Astrocyte (in vitro differentiated cells and primary cell): ENCODE data around the gene PIGQ. TPM values are rescaled to one million over a fixed set of nuclear protein-coding genes. Genes with fewer than 3 reads are reported as not detected.

Experiments
- DNase-seq: peaks from one replicate; pipeline ENCODE4 v3.0.0-alpha.2; 2010; ENCODE audit warnings: low read depth
- FAIRE-seq: peaks from 2 replicates; lab custom pipeline; 2011; peaks lifted over from hg19 to GRCh38; lab: Jason Lieb, UNC
- H2AFZ ChIP-seq: 2 replicates; pipeline ENCODE4 v1.6.0; 2012; ENCODE audit warnings: low read depth, low read length, inconsistent platforms
- H3K27ac ChIP-seq: 2 replicates; pipeline ENCODE4 v1.5.1; 2011; ENCODE audit warnings: low read depth, low read length, inconsistent platforms
- H3K27me3 ChIP-seq: 2 replicates; pipeline ENCODE4 v1.6.0; 2011; ENCODE audit warnings: low read length, inconsistent platforms; ENCODE audit not compliant: insufficient read depth
- H3K36me3 ChIP-seq: 2 replicates; pipeline ENCODE4 v1.5.1; 2011; ENCODE audit warnings: low read length, inconsistent platforms; ENCODE audit not compliant: insufficient read depth
- H3K4me1 ChIP-seq: 2 replicates; pipeline ENCODE4 v1.5.1; 2011; ENCODE audit warnings: low read length, inconsistent platforms; ENCODE audit not compliant: insufficient read depth
- H3K4me2 ChIP-seq: 2 replicates; pipeline ENCODE4 v1.6.0; 2012; ENCODE audit warnings: low read length, inconsistent platforms
- H3K4me3 ChIP-seq: 2 replicates; pipeline ENCODE4 v1.5.1; 2011; ENCODE audit warnings: low read depth, mild to moderate bottlenecking, low read length, inconsistent platforms; ENCODE audit not compliant: insufficient read depth
- H3K79me2 ChIP-seq: 2 replicates; pipeline ENCODE4 v1.6.0; 2012; ENCODE audit warnings: mild to moderate bottlenecking, low read length, inconsistent platforms; ENCODE audit not compliant: insufficient read depth
- H3K9ac ChIP-seq: 2 replicates; pipeline ENCODE4 v1.6.0; 2012; ENCODE audit warnings: mild to moderate bottlenecking, low read length, inconsistent platforms
- H3K9me3 ChIP-seq: 2 replicates; pipeline ENCODE4 v1.5.1; 2012; ENCODE audit warnings: low read depth, mild to moderate bottlenecking, low read length, inconsistent platforms; ENCODE audit not compliant: insufficient read depth
- H4K20me1 ChIP-seq: 2 replicates; pipeline ENCODE4 v1.6.0; 2012; ENCODE audit warnings: low read length, inconsistent platforms; ENCODE audit not compliant: insufficient read depth
- H3K27ac Mint-ChIP-seq: one replicate; pipeline ENCODE4 v1.8.0; 2021; ENCODE audit warnings: mild to moderate bottlenecking, mixed read lengths; ENCODE audit not compliant: unreplicated experiment
- H3K27me3 Mint-ChIP-seq: one replicate; pipeline ENCODE4 v1.8.0; 2021; ENCODE audit warnings: low read depth, mixed read lengths; ENCODE audit not compliant: unreplicated experiment
- H3K36me3 Mint-ChIP-seq: one replicate; pipeline ENCODE4 v1.8.0; 2021; ENCODE audit warnings: low read depth, mixed read lengths; ENCODE audit not compliant: unreplicated experiment
- H3K4me1 Mint-ChIP-seq: one replicate; pipeline ENCODE4 v1.8.0; 2021; ENCODE audit warnings: low read depth, mixed read lengths; ENCODE audit not compliant: unreplicated experiment
- H3K4me3 Mint-ChIP-seq: one replicate; pipeline ENCODE4 v1.8.0; 2021; ENCODE audit warnings: mild to moderate bottlenecking, moderate library complexity, mixed read lengths; ENCODE audit not compliant: unreplicated experiment
- H3K9me3 Mint-ChIP-seq: one replicate; pipeline ENCODE4 v1.8.0; 2021; ENCODE audit warnings: mild to moderate bottlenecking, mixed read lengths; ENCODE audit not compliant: unreplicated experiment
- EZH2 ChIP-seq: IDR thresholded peaks from 2 replicates; pipeline ENCODE4 v1.6.1; 2012; ENCODE audit warnings: mild to moderate bottlenecking, low read length, inconsistent platforms; ENCODE audit not compliant: insufficient read depth
- total RNA-seq: library from RNA; stranded (reverse); gene quantifications from 2 replicates; pipeline ENCODE4 v1.2.1, GENCODE V29; 2021
- TF ChIP-seq, protein P1 (sequence below): IDR thresholded peaks from 2 replicates; pipeline ENCODE4 v1.5.1; 2011; ENCODE audit warnings: low read depth, mild to moderate bottlenecking, inconsistent platforms, low read length, moderate library complexity; ENCODE audit not compliant: insufficient read depth

Gene PIGQ
- total RNA-seq, 1 donor from 2014 or later, result 22.4 TPM

DNA sequence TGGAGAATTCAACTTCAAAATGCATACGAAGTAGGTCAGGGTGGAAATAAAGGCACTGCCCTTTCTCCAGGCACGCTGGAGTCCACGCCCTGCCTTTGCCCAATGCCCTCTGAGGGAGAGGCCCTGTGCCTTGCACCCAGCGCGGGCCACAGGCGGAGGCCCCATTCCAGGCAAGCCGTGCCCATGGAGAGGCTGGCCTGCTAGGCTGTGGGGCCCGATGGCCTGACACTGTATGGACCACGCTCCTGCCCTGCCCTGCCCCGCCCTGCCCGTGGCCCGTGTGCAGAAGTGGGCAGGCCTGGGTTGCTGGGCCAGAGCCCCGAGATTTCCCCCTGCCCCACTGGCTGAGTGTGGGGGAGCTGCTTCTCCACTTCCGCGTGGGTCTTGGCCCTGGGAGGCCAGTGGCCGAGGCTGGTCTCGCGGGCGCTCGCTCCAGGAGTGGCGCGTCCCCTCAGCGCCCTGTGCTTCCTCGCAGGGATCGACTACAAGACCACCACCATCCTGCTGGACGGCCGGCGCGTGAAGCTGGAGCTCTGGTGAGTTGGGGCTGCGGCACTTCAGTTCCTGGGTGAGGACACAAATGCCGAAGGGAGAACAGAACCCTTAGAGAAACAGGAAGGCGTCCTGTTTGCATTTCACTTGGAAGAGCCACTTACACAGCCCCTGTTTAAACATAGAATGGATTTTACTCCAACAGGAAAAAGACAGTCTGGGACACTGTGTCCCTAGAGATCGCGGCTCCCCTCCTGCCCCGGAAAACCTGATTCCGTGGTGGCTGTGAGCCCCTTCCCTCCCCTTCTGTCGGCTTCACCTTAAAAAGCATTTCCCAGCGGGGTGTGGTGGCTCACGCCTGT is 47.2 kb downstream of the PIGQ start:
- no peak overlapping the region for H3K9ac ChIP-seq
- no peaks in the 10 kb centered on the region for H3K4me1 Mint-ChIP-seq
- no peak overlapping the region for H3K4me2 ChIP-seq
- H2AFZ ChIP-seq, result no peak overlapping the region
- no peak for DNase-seq
- H4K20me1 ChIP-seq, result peaks cover 38% of the 10 kb centered on the region
- H3K9me3 ChIP-seq, result no peaks in the 10 kb centered on the region
- no peak overlapping the region for H3K27ac ChIP-seq
- no peaks in the 10 kb centered on the region for H3K27me3 ChIP-seq
- TF ChIP-seq, protein P1, sequence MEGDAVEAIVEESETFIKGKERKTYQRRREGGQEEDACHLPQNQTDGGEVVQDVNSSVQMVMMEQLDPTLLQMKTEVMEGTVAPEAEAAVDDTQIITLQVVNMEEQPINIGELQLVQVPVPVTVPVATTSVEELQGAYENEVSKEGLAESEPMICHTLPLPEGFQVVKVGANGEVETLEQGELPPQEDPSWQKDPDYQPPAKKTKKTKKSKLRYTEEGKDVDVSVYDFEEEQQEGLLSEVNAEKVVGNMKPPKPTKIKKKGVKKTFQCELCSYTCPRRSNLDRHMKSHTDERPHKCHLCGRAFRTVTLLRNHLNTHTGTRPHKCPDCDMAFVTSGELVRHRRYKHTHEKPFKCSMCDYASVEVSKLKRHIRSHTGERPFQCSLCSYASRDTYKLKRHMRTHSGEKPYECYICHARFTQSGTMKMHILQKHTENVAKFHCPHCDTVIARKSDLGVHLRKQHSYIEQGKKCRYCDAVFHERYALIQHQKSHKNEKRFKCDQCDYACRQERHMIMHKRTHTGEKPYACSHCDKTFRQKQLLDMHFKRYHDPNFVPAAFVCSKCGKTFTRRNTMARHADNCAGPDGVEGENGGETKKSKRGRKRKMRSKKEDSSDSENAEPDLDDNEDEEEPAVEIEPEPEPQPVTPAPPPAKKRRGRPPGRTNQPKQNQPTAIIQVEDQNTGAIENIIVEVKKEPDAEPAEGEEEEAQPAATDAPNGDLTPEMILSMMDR, result no peak
- no peak for TF ChIP-seq EZH2
- H3K36me3 Mint-ChIP-seq, result peaks cover 15% of the 10 kb centered on the region
- H3K9me3 Mint-ChIP-seq, result no peaks in the 10 kb centered on the region
- no peak overlapping the region for H3K27ac Mint-ChIP-seq
- no peak overlapping the region for H3K4me3 Mint-ChIP-seq
- no peaks in the 10 kb centered on the region for H3K27me3 Mint-ChIP-seq
- H3K36me3 ChIP-seq, result no peaks in the 10 kb centered on the region
- no peaks in the 10 kb centered on the region for H3K79me2 ChIP-seq
- peaks cover 7% of the 10 kb centered on the region for H3K4me1 ChIP-seq
- no peak overlapping the region for H3K4me3 ChIP-seq
- no peak for FAIRE-seq

DNA sequence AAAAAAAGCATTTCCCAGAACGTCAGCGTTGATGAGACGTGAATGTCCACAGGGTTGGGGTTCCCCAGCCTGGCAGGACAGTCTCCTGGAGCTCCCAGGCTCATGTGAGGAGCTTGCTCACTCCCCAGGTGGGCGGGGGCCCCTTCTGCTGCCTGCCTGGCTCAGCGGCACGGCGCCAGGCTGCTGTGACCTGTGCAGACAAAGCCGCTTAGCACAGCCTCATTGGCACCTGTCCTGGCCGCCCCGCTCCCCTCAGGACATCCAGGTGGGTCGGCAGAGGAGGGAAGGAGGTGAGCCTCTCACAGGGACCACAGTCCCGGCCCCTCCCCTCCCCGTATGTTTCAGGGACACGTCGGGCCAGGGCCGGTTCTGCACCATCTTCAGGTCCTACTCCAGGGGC is 48.1 kb downstream of the PIGQ start:
- Mint-ChIP-seq H3K27ac (no peak overlapping the region), H3K4me1 (no peaks in the 10 kb centered on the region), H3K4me3 (no peak overlapping the region), H3K36me3 (peaks cover 15% of the 10 kb centered on the region), H3K27me3 (no peaks in the 10 kb centered on the region), H3K9me3 (no peaks in the 10 kb centered on the region)
- Histone ChIP-seq H3K36me3 (no peaks in the 10 kb centered on the region), H3K27me3 (no peaks in the 10 kb centered on the region), H4K20me1 (peaks cover 40% of the 10 kb centered on the region), H2AFZ (no peak overlapping the region), H3K4me3 (no peak overlapping the region), H3K9ac (no peak overlapping the region), H3K4me2 (no peak overlapping the region), H3K4me1 (peaks cover 15% of the 10 kb centered on the region), H3K9me3 (no peaks in the 10 kb centered on the region), H3K27ac (no peak overlapping the region), H3K79me2 (peaks cover 2% of the 10 kb centered on the region)
- TF ChIP-seq, protein P1, result no peak
- no peak for TF ChIP-seq EZH2
- DNase-seq, result no peak
- no peak for FAIRE-seq

DNA sequence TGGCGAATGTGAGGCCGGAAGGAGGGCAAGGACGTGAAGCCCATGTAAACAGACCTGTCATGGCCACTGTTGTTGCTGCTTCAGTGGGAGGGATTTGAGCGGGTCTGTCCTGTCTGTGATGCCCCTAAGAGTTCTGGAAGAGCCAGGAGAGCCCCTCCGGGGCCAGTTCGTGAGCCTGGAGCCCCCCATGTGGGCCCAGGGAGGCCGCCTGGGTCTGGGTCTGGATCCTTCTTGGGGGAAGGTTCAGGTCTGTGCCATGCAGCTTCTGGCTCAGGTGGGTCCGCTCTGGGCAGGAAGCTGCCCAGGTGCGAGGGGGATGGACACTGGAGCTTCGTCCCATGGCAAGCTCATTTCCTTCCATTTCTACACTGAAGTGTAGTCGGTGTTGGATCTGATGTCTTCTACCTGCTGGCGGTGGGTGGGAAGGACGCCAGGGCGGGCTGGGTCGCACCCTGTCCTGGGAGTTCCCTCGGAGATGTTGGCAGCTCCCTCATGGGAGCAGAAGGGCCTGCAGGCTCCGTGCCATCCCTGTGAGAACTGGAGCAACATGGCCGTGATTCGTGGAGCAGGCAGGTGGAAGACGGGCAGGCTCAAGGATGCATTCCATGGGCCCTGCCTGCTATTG is 49.8 kb downstream of the PIGQ start:
- Mint-ChIP-seq H3K36me3 (peaks cover 7% of the 10 kb centered on the region), H3K27ac (no peak overlapping the region), H3K4me3 (no peak overlapping the region), H3K9me3 (no peaks in the 10 kb centered on the region), H3K4me1 (no peaks in the 10 kb centered on the region), H3K27me3 (no peaks in the 10 kb centered on the region)
- no peak overlapping the region for H2AFZ ChIP-seq
- peaks cover 2% of the 10 kb centered on the region for H3K79me2 ChIP-seq
- H3K9ac ChIP-seq, result no peak overlapping the region
- DNase-seq (no peak), FAIRE-seq (no peak)
- H3K4me3 ChIP-seq, result no peak overlapping the region
- H3K4me2 ChIP-seq, result no peak overlapping the region
- no peaks in the 10 kb centered on the region for H3K27me3 ChIP-seq
- no peak overlapping the region for H3K27ac ChIP-seq
- peaks cover 15% of the 10 kb centered on the region for H3K4me1 ChIP-seq
- H4K20me1 ChIP-seq, result peaks cover 35% of the 10 kb centered on the region
- no peaks in the 10 kb centered on the region for H3K9me3 ChIP-seq
- no peak for TF ChIP-seq EZH2
- TF ChIP-seq, protein P1, result no peak
- H3K36me3 ChIP-seq, result no peaks in the 10 kb centered on the region
